KMS-11 (cell line): ENCODE results near the gene TANC2.
"Not testable (repeated sequence)": the region's sequence is repeated elsewhere in the genome, so short reads cannot be mapped to it uniquely, and the experiment has no call there.

Experiments used
- H2AFZ ChIP-seq: fragments of 200-600 bp; sonication (generic); 2 replicates; pipeline ENCODE4 v1.6.1; 2016; ENCODE audit warnings: antibody characterized with exemption, mixed run types, low read depth
- H3K27ac ChIP-seq: fragments of 200-600 bp; sonication (generic); 2 replicates; pipeline ENCODE4 v1.6.1; 2016; ENCODE audit warnings: mild to moderate bottlenecking, mixed run types
- H3K27me3 ChIP-seq: fragments of 200-600 bp; sonication (generic); 2 replicates; pipeline ENCODE4 v1.6.1; 2017; ENCODE audit warnings: mild to moderate bottlenecking, low read depth, mixed run types, moderate library complexity; ENCODE audit not compliant: insufficient read depth
- H3K36me3 ChIP-seq: fragments of 200-600 bp; sonication (generic); 2 replicates; pipeline ENCODE4 v1.6.1; 2017; ENCODE audit warnings: mild to moderate bottlenecking, mixed run types; ENCODE audit not compliant: insufficient read depth
- H3K4me1 ChIP-seq: fragments of 200-600 bp; sonication (generic); 2 replicates; pipeline ENCODE4 v1.6.1; 2016; ENCODE audit warnings: mild to moderate bottlenecking, low read depth, mixed run types; ENCODE audit not compliant: poor library complexity, severe bottlenecking
- H3K4me2 ChIP-seq: fragments of 200-600 bp; sonication (generic); 2 replicates; pipeline ENCODE4 v1.7.0; 2016; ENCODE audit warnings: mild to moderate bottlenecking, mixed run types
- H3K4me3 ChIP-seq: fragments of 200-600 bp; sonication (generic); IDR thresholded peaks from 2 replicates; pipeline ENCODE4 v1.6.1; 2017; ENCODE audit warnings: low read depth, low read length, mixed read lengths; ENCODE audit not compliant: insufficient read depth
- H3K79me2 ChIP-seq: fragments of 200-600 bp; sonication (generic); 2 replicates; pipeline ENCODE4 v1.6.1; 2016; ENCODE audit warnings: low read depth, mixed run types; ENCODE audit not compliant: insufficient read depth
- H3K9ac ChIP-seq: fragments of 200-600 bp; sonication (generic); 2 replicates; pipeline ENCODE4 v1.6.1; 2016; ENCODE audit warnings: mild to moderate bottlenecking, mixed run types
- H4K20me1 ChIP-seq: fragments of 200-600 bp; sonication (generic); 2 replicates; pipeline ENCODE4 v1.6.1; 2016; ENCODE audit warnings: mild to moderate bottlenecking, mixed run types; ENCODE audit not compliant: insufficient read depth
- CTCF ChIP-seq: fragments of 200-600 bp; sonication (generic); conservative IDR thresholded peaks from 2 replicates; pipeline ENCODE4 v1.6.1; 2017; ENCODE audit warnings: low read depth, mild to moderate bottlenecking, antibody characterized with exemption, low read length, moderate library complexity, mixed read lengths

TANC2 gene

GRCh38 chr17:62975206-62975605 lies 9.2 kb downstream of the TANC2 start:
- no peaks in the 10 kb centered on the region for H3K27me3 ChIP-seq
- H3K9ac ChIP-seq: no peak overlapping the region
- no peaks in the 10 kb centered on the region for H3K4me1 ChIP-seq
- H4K20me1 ChIP-seq: no peaks in the 10 kb centered on the region
- H3K4me2 ChIP-seq: no peak overlapping the region
- no peak overlapping the region for H3K4me3 ChIP-seq
- H2AFZ ChIP-seq: no peak overlapping the region
- no peak for TF ChIP-seq CTCF
- no peak overlapping the region for H3K27ac ChIP-seq
- no peaks in the 10 kb centered on the region for H3K79me2 ChIP-seq
- H3K36me3 ChIP-seq: no peaks in the 10 kb centered on the region

GRCh38 chr17:62976643-62977231 lies 10.7 kb downstream of the TANC2 start:
- H2AFZ ChIP-seq, H3K9ac ChIP-seq, H3K4me2 ChIP-seq, H3K27me3 ChIP-seq, H3K27ac ChIP-seq, H3K4me1 ChIP-seq, H4K20me1 ChIP-seq, H3K79me2 ChIP-seq, H3K36me3 ChIP-seq, H3K4me3 ChIP-seq: not testable (repeated sequence)

- H2AFZ ChIP-seq: no peak overlapping the region
- H3K79me2 ChIP-seq: no peaks in the 10 kb centered on the region
These were observed 14.8 kb downstream of the TANC2 start for GRCh38 chr17:62980842-62981241.

DNA sequence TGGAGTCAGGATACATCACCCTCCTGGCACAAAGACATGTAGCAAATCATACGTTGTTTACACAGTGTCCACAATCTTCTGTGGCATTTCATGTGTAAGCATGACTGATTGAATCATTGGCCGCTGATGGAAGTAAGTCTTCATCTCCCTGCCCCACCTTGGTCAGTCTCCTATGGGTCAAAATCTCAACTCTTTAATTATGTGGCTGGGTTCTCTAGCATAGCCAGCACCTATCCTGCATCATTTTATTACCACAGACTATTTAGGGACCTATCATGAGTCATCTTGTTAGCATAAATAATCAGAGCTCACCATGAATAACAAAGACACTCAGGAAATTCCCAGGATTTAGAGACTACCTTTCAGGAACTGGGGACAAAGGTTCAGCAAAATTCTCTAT lies 15.9 kb downstream of the TANC2 start:
- Histone ChIP-seq H3K4me3 (no peak overlapping the region), H3K27me3 (no peaks in the 10 kb centered on the region), H3K4me2 (no peak overlapping the region), H3K79me2 (no peaks in the 10 kb centered on the region), H3K4me1 (no peaks in the 10 kb centered on the region), H4K20me1 (no peaks in the 10 kb centered on the region), H2AFZ (no peak overlapping the region), H3K36me3 (no peaks in the 10 kb centered on the region), H3K27ac (no peak overlapping the region), H3K9ac (no peak overlapping the region)
- no peak for TF ChIP-seq CTCF

More at GRCh38 chr17:62980842-62981241, 14.8 kb downstream of the TANC2 start:
- Histone ChIP-seq H3K27ac (no peak overlapping the region), H3K4me2 (no peak overlapping the region), H3K4me1 (no peaks in the 10 kb centered on the region), H3K27me3 (no peaks in the 10 kb centered on the region), H3K36me3 (no peaks in the 10 kb centered on the region), H3K9ac (no peak overlapping the region), H3K4me3 (no peak overlapping the region), H4K20me1 (no peaks in the 10 kb centered on the region)
- TF ChIP-seq CTCF: no peak

DNA sequence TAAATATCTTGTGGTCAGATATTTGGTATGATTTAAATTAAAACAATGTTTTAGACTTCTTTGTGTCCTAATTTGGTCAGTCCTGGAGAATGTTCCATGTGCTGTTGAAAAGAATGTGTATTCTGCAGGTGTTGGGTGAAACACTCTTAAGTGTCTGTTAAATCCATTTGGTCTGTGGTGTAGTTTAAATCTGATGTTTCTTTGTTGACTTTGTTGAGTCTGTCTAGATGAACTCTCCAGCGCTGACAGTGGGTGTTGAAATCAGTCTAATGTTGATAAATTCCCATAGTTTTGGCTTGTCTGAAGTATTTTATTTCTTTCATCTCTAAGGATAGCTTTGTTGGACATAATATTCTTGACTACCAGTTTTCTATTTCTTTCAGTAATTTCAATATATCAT lies 18.8 kb downstream of the TANC2 start:
- H3K27ac ChIP-seq: no peak overlapping the region
- H3K4me2 ChIP-seq: no peak overlapping the region
- H3K4me3 ChIP-seq: no peak overlapping the region
- no peak for TF ChIP-seq CTCF
- no peaks in the 10 kb centered on the region for H4K20me1 ChIP-seq
- no peaks in the 10 kb centered on the region for H3K79me2 ChIP-seq
- no peaks in the 10 kb centered on the region for H3K36me3 ChIP-seq
- H3K27me3 ChIP-seq: no peaks in the 10 kb centered on the region
- no peak overlapping the region for H2AFZ ChIP-seq
- H3K4me1 ChIP-seq: no peaks in the 10 kb centered on the region
- no peak overlapping the region for H3K9ac ChIP-seq
